Muscle layer of duodenum (tissue), 2 donors: ENCODE results near the gene WDFY4.

Source experiments
- H3K27ac ChIP-seq: one replicate; pipeline ENCODE4 v1.7.0; 2013; ENCODE audit warnings: mild to moderate bottlenecking, low read length
- H3K27me3 ChIP-seq: one replicate; pipeline ENCODE4 v1.7.0; 2013; ENCODE audit warnings: low read depth, mild to moderate bottlenecking, control low read depth, low read length
- H3K36me3 ChIP-seq, 2 donors: one replicate each; pipeline ENCODE4 v1.7.0; 2013; ENCODE audit warnings: low read length in 2 of 2, control low read depth in 1 of 2, mild to moderate bottlenecking in 1 of 2; ENCODE audit not compliant: insufficient read depth in 2 of 2, control insufficient read depth in 1 of 2
- H3K4me1 ChIP-seq, 2 donors: one replicate each; pipeline ENCODE4 v1.7.0; 2013; ENCODE audit warnings: low read length in 2 of 2, mild to moderate bottlenecking in 2 of 2, control low read depth in 1 of 2, moderate library complexity in 1 of 2; ENCODE audit not compliant: insufficient read depth in 2 of 2, control insufficient read depth in 1 of 2
- H3K4me3 ChIP-seq, 2 donors: one replicate each; pipeline ENCODE4 v1.7.0; 2013; ENCODE audit warnings: low read length in 2 of 2, low read depth in 1 of 2, mild to moderate bottlenecking in 1 of 2
- H3K9me3 ChIP-seq, 2 donors: one replicate each; pipeline ENCODE4 v1.7.0; 2013; ENCODE audit warnings: low read length in 2 of 2, control low read depth in 1 of 2, mild to moderate bottlenecking in 1 of 2; ENCODE audit not compliant: control insufficient read depth in 1 of 2
- donor health status: healthy.

WDFY4 gene

GRCh38 chr10:48657416-48657815 lies 27.3 kb upstream of the WDFY4 start:
- Histone ChIP-seq H3K27me3 (peaks cover 10% of the 10 kb centered on the region), H3K4me3 (no peak overlapping the region), H3K9me3 (no peaks in the 10 kb centered on the region), H3K4me1 (peaks cover 0 to 13% of the 10 kb centered on the region in 2 donors), H3K36me3 (no peaks in the 10 kb centered on the region), H3K27ac (no peak overlapping the region)

GRCh38 chr10:48658243-48658974 lies 26.3 kb upstream of the WDFY4 start:
- Histone ChIP-seq H3K27me3 (peaks cover 10% of the 10 kb centered on the region), H3K27ac (no peak overlapping the region), H3K36me3 (no peaks in the 10 kb centered on the region), H3K4me3 (no peak overlapping the region), H3K9me3 (no peaks in the 10 kb centered on the region), H3K4me1 (peaks cover 0 to 13% of the 10 kb centered on the region in 2 donors)

DNA sequence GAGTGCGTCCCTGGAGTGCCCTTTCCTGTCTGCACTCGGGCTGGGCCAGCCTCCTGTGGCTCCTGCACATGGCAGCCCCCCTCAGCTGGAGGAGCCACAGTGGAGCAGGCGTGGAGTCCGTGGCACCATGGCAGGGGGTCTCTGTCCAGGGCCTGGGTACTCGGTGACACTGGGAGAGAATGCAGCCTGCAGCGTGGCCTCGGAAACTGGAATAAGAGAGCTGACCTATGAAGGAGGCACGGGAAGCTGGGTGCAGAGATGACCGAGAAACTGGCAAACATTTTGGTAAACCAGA lies 25.8 kb upstream of the WDFY4 start:
- no peak overlapping the region for H3K27ac ChIP-seq
- H3K27me3 ChIP-seq = peaks cover 10% of the 10 kb centered on the region
- no peaks in the 10 kb centered on the region for H3K36me3 ChIP-seq
- no peak overlapping the region for H3K4me3 ChIP-seq
- peaks cover 0 to 13% of the 10 kb centered on the region in 2 donors for H3K4me1 ChIP-seq
- H3K9me3 ChIP-seq = no peaks in the 10 kb centered on the region

GRCh38 chr10:48659790-48660189 lies 24.9 kb upstream of the WDFY4 start:
- no peaks in the 10 kb centered on the region for H3K9me3 ChIP-seq
- H3K36me3 ChIP-seq = no peaks in the 10 kb centered on the region
- H3K27me3 ChIP-seq = peaks cover 10% of the 10 kb centered on the region
- H3K4me1 ChIP-seq = peaks cover 0 to 13% of the 10 kb centered on the region in 2 donors
- H3K27ac ChIP-seq = no peak overlapping the region
- H3K4me3 ChIP-seq = no peak overlapping the region

GRCh38 chr10:48661441-48661840 lies 23.2 kb upstream of the WDFY4 start:
- Histone ChIP-seq H3K36me3 (no peaks in the 10 kb centered on the region), H3K27ac (no peak overlapping the region), H3K4me3 (no peak overlapping the region), H3K27me3 (peaks cover 10% of the 10 kb centered on the region), H3K9me3 (peaks cover 0 to 3% of the 10 kb centered on the region in 2 donors), H3K4me1 (peaks cover 0 to 4% of the 10 kb centered on the region in 2 donors)

- peaks cover 0 to 3% of the 10 kb centered on the region in 2 donors for H3K9me3 ChIP-seq
- H3K27ac ChIP-seq = no peak overlapping the region
- no peaks in the 10 kb centered on the region for H3K36me3 ChIP-seq
- H3K4me3 ChIP-seq = no peak overlapping the region
- H3K27me3 ChIP-seq = no peaks in the 10 kb centered on the region
- H3K4me1 ChIP-seq = no peaks in the 10 kb centered on the region
These were observed 16.6 kb upstream of the WDFY4 start for GRCh38 chr10:48667960-48668590.

DNA sequence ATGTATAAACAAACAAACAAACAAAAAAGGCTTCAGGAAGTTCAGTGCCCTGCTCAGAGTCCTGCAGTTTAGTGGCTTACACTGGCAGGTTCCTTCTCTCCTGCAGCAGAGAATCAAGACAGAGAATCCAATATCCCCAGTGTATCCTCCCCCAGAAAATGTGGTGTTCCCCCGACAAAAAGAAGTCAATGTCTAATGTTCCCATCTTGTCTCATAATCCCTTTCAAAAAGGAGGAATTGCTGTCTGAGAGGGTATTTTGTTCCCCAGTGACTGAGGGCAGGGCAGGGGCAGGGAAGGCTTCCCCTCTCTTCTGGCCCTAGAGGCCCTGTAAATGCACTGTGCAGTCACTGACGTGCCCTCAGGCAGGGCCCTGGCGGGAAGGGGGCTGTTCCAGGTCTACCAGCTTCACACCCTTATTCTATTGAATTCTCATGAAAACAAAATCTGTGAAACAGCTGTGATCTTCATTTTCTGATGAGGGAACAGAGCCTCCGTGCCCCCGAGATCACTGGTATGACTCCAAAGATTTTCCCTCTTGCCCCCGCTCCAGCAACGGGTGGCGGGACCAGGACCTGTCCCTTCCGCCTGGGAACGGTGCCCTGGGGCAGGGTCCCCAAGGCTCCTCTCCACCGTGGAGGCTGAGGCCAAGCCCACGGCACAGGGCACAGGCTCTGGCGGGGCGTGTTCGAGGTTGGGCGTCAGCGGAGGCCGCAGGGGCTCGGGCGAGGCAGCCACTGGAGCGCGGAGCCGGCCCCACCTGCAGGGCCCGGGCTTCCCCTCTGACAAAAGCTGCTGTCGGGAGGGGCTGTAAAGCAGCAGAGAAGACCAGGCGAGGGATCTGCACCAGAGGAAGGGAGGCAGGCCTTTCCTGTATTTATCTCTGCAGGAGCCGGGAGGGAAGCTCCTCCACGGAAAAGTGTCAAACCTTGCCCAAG lies 13.4 kb upstream of the WDFY4 start:
- no peak overlapping the region for H3K27ac ChIP-seq
- H3K27me3 ChIP-seq = no peaks in the 10 kb centered on the region
- H3K4me1 ChIP-seq = no peaks in the 10 kb centered on the region
- no peak overlapping the region for H3K4me3 ChIP-seq
- H3K9me3 ChIP-seq = no peaks in the 10 kb centered on the region
- H3K36me3 ChIP-seq = no peaks in the 10 kb centered on the region

DNA sequence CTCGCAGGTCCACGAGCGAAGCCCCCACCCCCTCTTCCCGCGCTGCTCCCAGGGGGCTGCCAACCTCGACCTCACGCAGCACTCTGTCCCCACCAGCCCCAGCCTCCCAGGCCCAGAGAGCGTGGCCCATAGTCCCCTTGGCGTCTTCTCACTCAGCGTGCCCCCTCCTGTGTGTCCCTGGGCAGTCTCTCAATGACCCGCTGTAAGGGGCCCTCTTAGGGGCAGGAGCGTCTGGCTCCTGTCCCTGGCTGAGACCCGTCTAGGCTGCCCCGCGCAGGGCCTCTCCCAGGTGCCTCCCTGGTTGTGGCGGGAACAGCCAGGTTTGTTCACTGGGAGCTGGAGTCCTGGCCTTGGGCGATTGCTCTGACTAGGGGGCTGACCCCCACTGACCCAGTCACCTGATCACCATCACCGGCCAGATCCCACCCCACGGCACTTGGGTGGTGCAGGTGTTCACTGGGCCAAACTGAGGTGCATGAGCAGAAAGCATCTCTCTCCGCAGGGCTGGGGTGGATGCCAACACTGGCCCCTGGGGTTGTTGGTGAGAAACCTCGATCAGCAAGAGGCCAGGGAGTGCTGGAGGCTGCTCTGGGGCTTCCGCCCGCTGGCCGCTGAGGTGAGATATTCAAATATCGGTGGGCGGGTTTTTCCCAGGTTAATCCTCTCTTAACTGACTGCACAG lies 12.6 kb upstream of the WDFY4 start:
- no peaks in the 10 kb centered on the region for H3K36me3 ChIP-seq
- no peak overlapping the region for H3K4me3 ChIP-seq
- H3K27me3 ChIP-seq = no peaks in the 10 kb centered on the region
- no peaks in the 10 kb centered on the region for H3K9me3 ChIP-seq
- H3K4me1 ChIP-seq = no peaks in the 10 kb centered on the region
- H3K27ac ChIP-seq = no peak overlapping the region

GRCh38 chr10:48672596-48673265 lies 11.9 kb upstream of the WDFY4 start:
- H3K27ac ChIP-seq = no peak overlapping the region
- no peaks in the 10 kb centered on the region for H3K4me1 ChIP-seq

DNA sequence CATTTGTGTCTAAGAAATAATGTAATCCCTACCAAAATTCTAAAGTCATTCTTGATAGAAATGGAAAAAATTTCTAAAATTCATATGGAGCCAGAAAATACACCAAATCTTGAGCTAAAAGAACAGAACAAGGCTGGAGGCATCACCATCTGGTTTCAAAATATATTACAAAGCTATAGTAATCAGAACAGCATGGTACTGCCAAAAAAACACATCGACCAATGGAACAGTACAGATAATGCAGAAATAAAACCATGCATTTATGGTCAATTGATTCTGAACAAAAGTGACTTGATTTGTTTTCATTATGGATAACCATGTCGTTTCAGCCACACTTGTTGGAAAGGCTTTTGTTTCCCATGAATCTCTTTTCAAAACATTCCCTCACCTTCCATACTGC lies 7.0 kb upstream of the WDFY4 start:
- no peaks in the 10 kb centered on the region for H3K27me3 ChIP-seq
- H3K9me3 ChIP-seq = peaks cover 0 to 17% of the 10 kb centered on the region in 2 donors
- no peaks in the 10 kb centered on the region for H3K36me3 ChIP-seq
- no peak overlapping the region for H3K4me3 ChIP-seq
- H3K4me1 ChIP-seq = no peaks in the 10 kb centered on the region
- H3K27ac ChIP-seq = no peak overlapping the region

More at GRCh38 chr10:48672596-48673265, 11.9 kb upstream of the WDFY4 start:
- H3K27me3 ChIP-seq = no peaks in the 10 kb centered on the region
- H3K36me3 ChIP-seq = no peaks in the 10 kb centered on the region
- peaks cover 0 to 4% of the 10 kb centered on the region in 2 donors for H3K9me3 ChIP-seq
- H3K4me3 ChIP-seq = no peak overlapping the region
